GM18498 (cell line): ENCODE measurements around the gene TUB.

Experiments used
- ATAC-seq: cut with Tn5 transposase; IDR thresholded peaks from one replicate; pipeline ENCODE4 v1.9.1; 2021; ENCODE audit warnings: mild to moderate bottlenecking, moderate library complexity; ENCODE audit not compliant: unreplicated experiment

Gene TUB

DNA sequence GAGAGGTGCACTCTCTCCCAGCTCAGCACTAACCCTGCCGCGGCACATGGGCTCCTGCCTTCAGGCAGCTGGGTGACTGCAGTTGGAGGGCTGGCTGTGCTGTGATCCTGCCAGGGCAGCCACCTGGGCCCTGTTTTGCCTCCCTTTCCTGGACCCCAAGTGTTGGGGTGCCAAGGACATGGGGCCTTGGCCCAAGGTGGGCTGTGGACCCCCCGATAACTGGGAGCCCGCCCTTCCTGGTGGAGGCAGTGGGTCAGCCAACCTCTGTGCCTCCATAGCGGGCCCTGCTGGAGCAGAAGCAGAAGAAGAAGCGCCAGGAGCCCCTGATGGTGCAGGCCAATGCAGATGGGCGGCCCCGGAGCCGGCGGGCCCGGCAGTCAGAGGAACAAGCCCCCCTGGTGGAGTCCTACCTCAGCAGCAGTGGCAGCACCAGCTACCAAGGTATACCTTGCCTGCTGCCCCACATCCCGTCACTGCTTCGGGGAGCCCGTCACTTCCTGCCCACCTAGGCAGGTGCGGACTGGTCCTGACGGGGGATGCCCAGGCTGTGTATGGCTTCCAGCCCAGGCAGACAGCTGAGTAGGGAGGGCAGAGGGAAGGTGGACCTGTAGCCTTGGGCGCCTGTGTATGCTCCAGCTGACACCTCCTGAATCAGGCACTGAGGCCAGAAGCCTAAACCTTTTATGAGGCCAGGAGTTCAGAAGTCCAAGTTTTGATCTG lies 8.9 kb downstream of the TUB start:
- ATAC-seq: no peak

- ATAC-seq: no peak
Observed at GRCh38 chr11:8090756-8091155, 9.7 kb downstream of the TUB start.

- ATAC-seq: no peak
Observed at GRCh38 chr11:8091721-8092120, 10.7 kb downstream of the TUB start.

GRCh38 chr11:8092587-8093424 lies 11.8 kb downstream of the TUB start:
- ATAC-seq: peak; percentile 67

GRCh38 chr11:8093931-8094575 lies 13.0 kb downstream of the TUB start:
- no peak for ATAC-seq

DNA sequence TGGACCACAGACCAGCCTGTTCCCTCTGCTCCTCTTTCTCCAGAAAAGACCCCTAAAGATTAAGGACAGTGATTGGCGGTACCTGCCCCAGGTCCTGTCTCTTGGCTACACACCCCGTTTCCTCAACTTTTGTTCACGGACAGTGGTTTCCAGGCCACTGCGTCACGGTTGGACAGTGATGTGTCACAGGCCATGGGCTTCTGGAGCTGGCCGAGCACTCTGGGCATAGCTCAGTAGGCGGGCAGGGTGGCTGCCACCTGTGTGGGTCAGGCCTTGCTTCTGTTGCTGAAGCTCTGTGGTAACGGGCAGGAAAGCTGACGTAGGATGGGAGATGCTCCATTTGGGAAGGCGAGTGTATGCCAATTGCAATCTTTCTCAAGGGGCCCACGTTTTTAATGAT lies 13.6 kb downstream of the TUB start:
- no peak for ATAC-seq

DNA sequence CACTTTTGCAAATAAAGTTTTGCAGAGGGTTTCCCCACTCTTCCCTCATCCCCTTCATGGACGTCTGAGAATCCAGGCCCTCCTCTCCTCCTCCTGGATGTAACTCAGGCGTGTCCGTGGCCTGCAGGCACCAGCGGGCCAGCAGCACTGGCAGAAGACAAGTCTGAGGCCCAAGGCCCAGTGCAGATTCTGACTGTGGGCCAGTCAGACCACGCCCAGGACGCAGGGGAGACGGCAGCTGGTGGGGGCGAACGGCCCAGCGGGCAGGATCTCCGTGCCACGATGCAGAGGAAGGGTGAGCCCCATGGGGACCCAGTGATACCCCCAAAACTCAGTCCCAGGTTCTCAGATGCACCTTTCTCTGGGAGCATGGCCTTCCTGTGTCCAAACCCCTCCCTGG lies 14.4 kb downstream of the TUB start:
- ATAC-seq: no peak

DNA sequence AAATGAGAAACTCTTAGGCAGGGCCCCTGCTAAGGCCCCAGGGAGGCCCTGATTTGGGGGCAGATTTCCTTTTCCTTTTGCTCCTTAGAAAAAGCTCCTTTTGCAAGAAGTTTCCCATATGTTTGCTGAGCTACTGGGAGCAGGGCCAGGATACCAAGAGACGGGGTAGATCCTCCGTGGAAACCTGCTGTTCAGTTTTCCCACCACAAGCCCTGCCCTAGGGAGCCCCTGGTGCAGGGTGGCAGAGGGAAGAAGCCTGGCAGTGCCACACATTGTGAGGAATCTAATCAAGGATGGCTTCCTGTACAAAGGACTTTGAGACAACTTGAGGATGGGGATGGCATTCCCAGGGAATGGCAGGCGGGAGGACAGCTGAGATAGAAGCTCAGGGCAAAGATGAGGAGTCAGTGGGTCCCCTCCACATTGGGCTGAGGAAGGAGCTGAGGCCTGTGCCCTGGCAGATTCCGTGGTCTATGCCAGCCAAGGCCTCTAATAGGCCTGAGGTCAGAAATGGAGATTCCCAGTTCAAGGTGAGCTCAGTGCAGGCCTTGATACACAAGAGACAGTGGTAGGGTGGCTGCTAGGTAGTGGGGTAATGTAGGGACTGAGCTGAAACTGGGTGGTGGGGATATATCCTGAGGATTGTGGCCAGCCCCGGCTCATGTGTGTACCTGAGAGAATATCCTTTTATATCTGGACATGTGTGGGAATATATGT lies 15.0 kb downstream of the TUB start:
- ATAC-seq: no peak

DNA sequence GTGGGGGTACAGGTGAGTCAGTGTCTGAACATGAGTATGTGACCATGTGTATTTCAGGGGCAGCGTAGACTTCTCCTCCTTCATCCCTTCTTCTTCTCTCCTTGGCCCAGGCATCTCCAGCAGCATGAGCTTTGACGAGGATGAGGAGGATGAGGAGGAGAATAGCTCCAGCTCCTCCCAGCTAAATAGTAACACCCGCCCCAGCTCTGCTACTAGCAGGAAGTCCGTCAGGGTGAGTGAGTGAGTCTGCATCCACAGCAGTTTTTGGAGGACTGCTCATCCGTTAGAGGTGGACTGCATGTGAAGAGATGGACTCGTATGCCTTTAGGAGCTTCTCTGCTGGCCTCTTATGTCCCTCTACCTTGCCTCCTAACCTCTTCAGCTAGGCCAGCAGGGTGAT lies 15.6 kb downstream of the TUB start:
- ATAC-seq: no peak

- ATAC-seq: no peak
Observed at GRCh38 chr11:8097062-8097461, 16.1 kb downstream of the TUB start.

GRCh38 chr11:8097468-8097867 lies 16.5 kb downstream of the TUB start:
- ATAC-seq: no peak

DNA sequence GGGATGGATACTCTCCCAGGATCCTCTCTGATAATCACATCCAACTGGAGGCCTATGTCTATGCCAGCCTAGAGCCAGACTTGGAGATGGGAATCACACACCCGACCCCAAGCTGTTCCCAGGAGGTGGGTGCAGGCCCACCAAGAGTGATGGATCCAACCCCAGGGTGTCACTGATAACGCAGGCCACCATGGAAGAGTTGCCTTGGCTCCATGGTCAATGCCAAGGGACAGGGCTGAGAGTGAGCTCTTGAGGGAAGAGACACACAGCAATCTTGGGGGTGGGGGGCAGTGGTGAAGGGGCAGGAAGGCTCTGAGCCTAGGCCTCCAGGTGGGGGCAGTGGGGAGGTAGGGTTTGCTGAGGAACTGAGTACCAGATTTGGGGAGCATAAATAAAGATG lies 16.9 kb downstream of the TUB start:
- no peak for ATAC-seq

GRCh38 chr11:8098361-8098760 lies 17.4 kb downstream of the TUB start:
- no peak for ATAC-seq

- no peak for ATAC-seq
Observed at GRCh38 chr11:8098879-8099278, 17.9 kb downstream of the TUB start.

- peak; percentile 72 for ATAC-seq
Observed at GRCh38 chr11:8099291-8099899, 18.4 kb downstream of the TUB start.

GRCh38 chr11:8100158-8100557 lies 19.1 kb downstream of the TUB start:
- no peak for ATAC-seq

DNA sequence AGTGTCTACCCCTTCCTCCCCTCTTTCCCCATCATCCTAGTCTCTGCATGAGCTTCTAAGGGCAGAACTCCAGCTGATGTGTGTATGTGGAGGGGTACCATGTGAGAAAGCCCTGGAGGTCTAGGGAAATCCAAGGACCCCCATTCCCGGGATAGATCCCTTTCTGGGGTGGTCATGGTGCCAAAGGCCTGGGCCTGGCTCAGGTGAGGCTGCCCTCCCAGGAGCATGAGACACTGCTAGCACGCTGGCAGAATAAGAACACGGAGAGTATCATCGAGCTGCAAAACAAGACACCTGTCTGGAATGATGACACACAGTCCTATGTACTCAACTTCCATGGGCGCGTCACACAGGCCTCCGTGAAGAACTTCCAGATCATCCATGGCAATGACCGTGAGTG lies 19.6 kb downstream of the TUB start:
- ATAC-seq: no peak

GRCh38 chr11:8101421-8101820 lies 20.4 kb downstream of the TUB start:
- ATAC-seq: no peak

DNA sequence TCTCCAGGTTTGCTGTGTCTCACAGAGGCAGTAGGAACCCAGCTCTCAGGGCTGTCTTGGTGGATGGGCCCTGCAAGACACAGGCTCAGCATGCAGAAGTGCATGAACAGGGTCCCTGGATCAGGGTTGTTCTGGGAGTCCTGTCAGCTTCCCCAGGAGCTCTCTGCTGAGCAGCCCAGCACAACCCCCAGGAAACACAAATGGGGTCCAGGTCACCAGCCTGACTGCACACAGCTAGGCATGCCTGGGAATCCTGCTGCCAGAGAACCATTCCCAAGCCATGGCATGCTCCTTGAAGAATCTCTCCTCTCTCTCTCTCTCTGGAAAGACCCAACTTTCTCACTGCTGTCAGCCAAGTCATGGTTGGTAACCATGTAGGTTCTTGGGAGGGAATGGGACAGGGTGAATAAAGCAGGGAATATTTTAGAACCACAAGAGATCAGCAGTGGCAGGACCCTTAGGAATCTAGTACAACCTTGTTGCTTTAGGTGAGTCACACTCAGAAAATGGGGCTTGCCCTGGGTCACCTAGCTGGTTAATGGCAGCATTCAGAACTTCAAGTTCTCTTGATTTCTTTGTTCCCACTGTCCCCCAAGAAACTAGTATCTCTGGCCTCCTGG lies 21.4 kb downstream of the TUB start:
- ATAC-seq: no peak

DNA sequence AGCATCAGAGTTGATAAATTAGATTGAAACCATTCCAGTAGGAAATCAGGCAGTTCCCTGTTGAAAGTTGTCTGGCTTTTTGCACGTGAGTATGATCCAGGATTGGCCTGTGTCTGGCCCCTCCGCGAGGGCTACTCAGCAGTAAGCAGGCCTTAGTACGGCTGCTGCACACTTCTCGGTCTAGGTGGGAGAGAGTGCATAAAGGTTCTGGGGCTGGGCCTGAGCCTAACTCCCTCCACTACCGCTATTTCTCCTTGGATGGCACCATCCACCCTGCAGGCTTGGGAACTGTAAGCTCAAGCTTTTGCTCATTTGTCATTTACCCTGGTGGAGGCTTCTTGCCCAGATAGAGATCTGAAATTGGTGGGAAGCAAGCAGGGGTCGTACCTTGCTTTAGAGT lies 22.0 kb downstream of the TUB start:
- ATAC-seq: no peak
